ENCODE measurements around the gene SLC37A3.

GRCh38 chr7:140393756-140394306 lies 4.5 kb downstream of the SLC37A3 start:
- TF ChIP-seq CTCF (IDR thresholded peaks at IDR 0.05): no peak
- no peak for TF ChIP-seq EZH2 (IDR thresholded peaks at IDR 0.05; ENCODE audit: borderline replicate concordance, insufficient read depth, low read depth, low read length, poor library complexity, severe bottlenecking)

All from B cell (primary cell).